ENCODE measurements around the gene NAXE.

DNA sequence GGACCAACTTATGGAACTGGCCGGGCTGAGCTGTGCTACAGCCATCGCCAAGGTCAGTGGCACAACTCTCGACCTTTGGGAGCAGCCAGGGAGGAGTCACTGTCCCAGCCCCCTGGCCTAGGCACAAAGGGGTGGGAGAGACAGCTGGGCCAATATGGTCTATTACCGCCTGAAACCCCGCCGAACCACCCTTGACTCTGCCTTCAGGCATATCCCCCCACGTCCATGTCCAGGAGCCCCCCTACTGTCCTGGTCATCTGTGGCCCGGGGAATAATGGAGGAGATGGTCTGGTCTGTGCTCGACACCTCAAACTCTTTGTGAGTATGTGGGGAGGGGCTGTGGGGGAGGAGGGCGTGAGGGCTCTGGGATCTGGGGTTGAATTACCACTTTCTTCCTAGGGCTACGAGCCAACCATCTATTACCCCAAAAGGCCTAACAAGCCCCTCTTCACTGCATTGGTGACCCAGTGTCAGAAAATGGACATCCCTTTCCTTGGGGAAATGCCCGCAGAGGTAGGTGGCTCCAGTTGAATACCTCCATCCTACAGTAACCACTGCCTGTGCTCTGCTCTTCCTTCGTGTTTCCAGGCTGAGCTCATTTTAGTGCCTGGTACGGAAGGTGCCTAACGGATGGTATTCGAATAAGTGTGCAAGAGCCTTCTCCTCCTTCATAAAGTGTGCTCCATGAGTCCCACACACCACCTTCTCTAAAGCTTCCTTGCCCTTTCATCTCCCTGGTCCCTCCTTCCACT lies 758 bp downstream of the NAXE start:
- TF ChIP-seq, protein P1, sequence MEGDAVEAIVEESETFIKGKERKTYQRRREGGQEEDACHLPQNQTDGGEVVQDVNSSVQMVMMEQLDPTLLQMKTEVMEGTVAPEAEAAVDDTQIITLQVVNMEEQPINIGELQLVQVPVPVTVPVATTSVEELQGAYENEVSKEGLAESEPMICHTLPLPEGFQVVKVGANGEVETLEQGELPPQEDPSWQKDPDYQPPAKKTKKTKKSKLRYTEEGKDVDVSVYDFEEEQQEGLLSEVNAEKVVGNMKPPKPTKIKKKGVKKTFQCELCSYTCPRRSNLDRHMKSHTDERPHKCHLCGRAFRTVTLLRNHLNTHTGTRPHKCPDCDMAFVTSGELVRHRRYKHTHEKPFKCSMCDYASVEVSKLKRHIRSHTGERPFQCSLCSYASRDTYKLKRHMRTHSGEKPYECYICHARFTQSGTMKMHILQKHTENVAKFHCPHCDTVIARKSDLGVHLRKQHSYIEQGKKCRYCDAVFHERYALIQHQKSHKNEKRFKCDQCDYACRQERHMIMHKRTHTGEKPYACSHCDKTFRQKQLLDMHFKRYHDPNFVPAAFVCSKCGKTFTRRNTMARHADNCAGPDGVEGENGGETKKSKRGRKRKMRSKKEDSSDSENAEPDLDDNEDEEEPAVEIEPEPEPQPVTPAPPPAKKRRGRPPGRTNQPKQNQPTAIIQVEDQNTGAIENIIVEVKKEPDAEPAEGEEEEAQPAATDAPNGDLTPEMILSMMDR (conservative IDR thresholded peaks at IDR 0.05; ENCODE audit: low read depth, low read length): no peak
- no peak for TF ChIP-seq EZH2 (IDR thresholded peaks at IDR 0.05; ENCODE audit: low read length, unreplicated experiment)

Data from PC-3 (cell line).